HG02840 (cell line): Measurements from ENCODE around the gene MYLK4.

ENCODE experiments used
- ATAC-seq: cut with Tn5 transposase; IDR thresholded peaks from one replicate; pipeline ENCODE4 v1.9.1; 2021; ENCODE audit warnings: mild to moderate bottlenecking, moderate library complexity, moderate number of reproducible peaks; ENCODE audit not compliant: unreplicated experiment, low FRiP score

The MYLK4 gene

GRCh38 chr6:2750832-2751231 is at the start of gene MYLK4:
Gene MYLK4 (minus strand): TSS chr6:2750922. CDS start chr6:2749294, 1,628 bp downstream.
- ATAC-seq: no peak

- ATAC-seq: no peak
These were observed 49.3 kb upstream of the MYLK4 start for GRCh38 chr6:2799936-2800527.

GRCh38 chr6:2798586-2799134 is 47.9 kb upstream of the MYLK4 start:
- no peak for ATAC-seq

- no peak for ATAC-seq
These were observed 46.9 kb upstream of the MYLK4 start for GRCh38 chr6:2797564-2798031.

GRCh38 chr6:2796861-2797260 is 46.1 kb upstream of the MYLK4 start:
- no peak for ATAC-seq

GRCh38 chr6:2795956-2796355 is 45.2 kb upstream of the MYLK4 start:
- no peak for ATAC-seq

- no peak for ATAC-seq
These were observed 44.4 kb upstream of the MYLK4 start for GRCh38 chr6:2795162-2795561.

- ATAC-seq: no peak
These were observed 43.5 kb upstream of the MYLK4 start for GRCh38 chr6:2794171-2794730.

- ATAC-seq: no peak
These were observed 42.9 kb upstream of the MYLK4 start for GRCh38 chr6:2793534-2794151.

- ATAC-seq: no peak
These were observed 41.8 kb upstream of the MYLK4 start for GRCh38 chr6:2792330-2793110.

GRCh38 chr6:2791450-2791974 is 40.8 kb upstream of the MYLK4 start:
- ATAC-seq: no peak

- ATAC-seq: no peak
These were observed 40.1 kb upstream of the MYLK4 start for GRCh38 chr6:2790588-2791449.

- ATAC-seq: no peak
These were observed 35.5 kb upstream of the MYLK4 start for GRCh38 chr6:2786269-2786668.

GRCh38 chr6:2784930-2785329 is 34.2 kb upstream of the MYLK4 start:
- no peak for ATAC-seq

- ATAC-seq: no peak
These were observed 33.3 kb upstream of the MYLK4 start for GRCh38 chr6:2784061-2784460.

GRCh38 chr6:2783188-2783963 is 32.7 kb upstream of the MYLK4 start:
- ATAC-seq: no peak

- ATAC-seq: no peak
These were observed 32.1 kb upstream of the MYLK4 start for GRCh38 chr6:2782825-2783187.

GRCh38 chr6:2782356-2782708 is 31.6 kb upstream of the MYLK4 start:
- no peak for ATAC-seq

GRCh38 chr6:2781685-2782355 is 31.1 kb upstream of the MYLK4 start:
- no peak for ATAC-seq
